DMS 273 treated with DMSO at 0.1 percent for 48 hours (cell line): ENCODE results near the gene CHMP5.
A peak's percentile ranks its signal among the peaks of the same experiment; 100 is the strongest.

ENCODE experiments used
- DNase-seq: peaks from one replicate; lab custom pipeline; 2025; lab: John Stamatoyannopoulos, UW

CHMP5 gene

GRCh38 chr9:33264473-33265177, at the start of gene CHMP5, which contains the start of gene BAG1:
TSS of gene CHMP5 (plus strand) at chr9:33265049. CDS start at chr9:33265079, 30 bp downstream.
TSS of gene BAG1 (minus strand) at chr9:33264708.
- peak; percentile 98 for DNase-seq

GRCh38 chr9:33220681-33221567, 43.9 kb upstream of the CHMP5 start:
- DNase-seq, result no peak

GRCh38 chr9:33221568-33221884, 43.3 kb upstream of the CHMP5 start:
- DNase-seq, result no peak

- no peak for DNase-seq
Observed at GRCh38 chr9:33222031-33222430, 42.8 kb upstream of the CHMP5 start.

GRCh38 chr9:33223696-33224095, 41.2 kb upstream of the CHMP5 start:
- no peak for DNase-seq

- peak; percentile 20 for DNase-seq
Observed at GRCh38 chr9:33225319-33226147, 39.3 kb upstream of the CHMP5 start.

GRCh38 chr9:33227008-33227398, 37.8 kb upstream of the CHMP5 start:
- no peak for DNase-seq

GRCh38 chr9:33227741-33228140, 37.1 kb upstream of the CHMP5 start:
- DNase-seq, result no peak

- no peak for DNase-seq
Observed at GRCh38 chr9:33228606-33229005, 36.2 kb upstream of the CHMP5 start.

- DNase-seq, result no peak
Observed at GRCh38 chr9:33229359-33230114, 35.3 kb upstream of the CHMP5 start.

GRCh38 chr9:33230756-33231622, 33.9 kb upstream of the CHMP5 start:
- DNase-seq, result no peak

GRCh38 chr9:33231623-33231942, 33.3 kb upstream of the CHMP5 start:
- no peak for DNase-seq

GRCh38 chr9:33232815-33233214, 32.0 kb upstream of the CHMP5 start:
- DNase-seq, result no peak

- peak; percentile 94 for DNase-seq
Observed at GRCh38 chr9:33233626-33234342, 31.1 kb upstream of the CHMP5 start.

GRCh38 chr9:33234511-33235467, 30.1 kb upstream of the CHMP5 start:
- no peak for DNase-seq

GRCh38 chr9:33236571-33236970, 28.3 kb upstream of the CHMP5 start:
- DNase-seq, result no peak

GRCh38 chr9:33239921-33240320, 24.9 kb upstream of the CHMP5 start, which contains the start of gene SPINK4:
TSS of gene SPINK4 (plus strand) at chr9:33240167. CDS start at chr9:33240209, 42 bp downstream.
- peak; percentile 96 for DNase-seq

- no peak for DNase-seq
Observed at GRCh38 chr9:33241298-33241697, 23.6 kb upstream of the CHMP5 start.

GRCh38 chr9:33242609-33243134, 22.2 kb upstream of the CHMP5 start:
- DNase-seq, result no peak
